ENCODE data around the gene CASP2.

The CASP2 gene

GRCh38 chr7:143295870-143296269 is 7.7 kb downstream of the CASP2 start:
- no peak for DNase-seq (ENCODE audit: low read depth in 2 of 2)

GRCh38 chr7:143296686-143297085 is 8.5 kb downstream of the CASP2 start:
- no peak for DNase-seq (ENCODE audit: low read depth in 2 of 2)

- no peak for DNase-seq (ENCODE audit: low read depth in 2 of 2)
Observed at GRCh38 chr7:143299346-143299745, 11.2 kb downstream of the CASP2 start.

GRCh38 chr7:143299840-143300239 is 11.7 kb downstream of the CASP2 start:
- DNase-seq (ENCODE audit: low read depth in 2 of 2), result peak; percentile 20 to 43

- DNase-seq (ENCODE audit: low read depth in 2 of 2), result no peak
Observed at GRCh38 chr7:143300959-143301935, 13.1 kb downstream of the CASP2 start.

- no peak for DNase-seq (ENCODE audit: low read depth in 2 of 2)
Observed at GRCh38 chr7:143303733-143304132, 15.6 kb downstream of the CASP2 start.

- DNase-seq (ENCODE audit: low read depth in 2 of 2), result no peak
Observed at GRCh38 chr7:143304938-143305337, 16.8 kb downstream of the CASP2 start.

GRCh38 chr7:143305423-143306070 is 17.4 kb downstream of the CASP2 start:
- DNase-seq (ENCODE audit: low read depth in 2 of 2), result peak; percentile 37 to 67

GRCh38 chr7:143308632-143309031 is 20.5 kb downstream of the CASP2 start:
- no peak for DNase-seq (ENCODE audit: low read depth in 2 of 2)

- DNase-seq (ENCODE audit: low read depth in 2 of 2), result no peak
Observed at GRCh38 chr7:143314127-143314526, 26.0 kb downstream of the CASP2 start.

- no peak for DNase-seq (ENCODE audit: low read depth in 2 of 2)
Observed at GRCh38 chr7:143315776-143316175, 27.6 kb downstream of the CASP2 start, which contains the start of gene CLCN1. Gene CLCN1 (plus strand): TSS chr7:143316111. CDS start chr7:143316213, 102 bp downstream.

- no peak for DNase-seq (ENCODE audit: low read depth in 2 of 2)
Observed at GRCh38 chr7:143316492-143316891, 28.3 kb downstream of the CASP2 start.

- DNase-seq (ENCODE audit: low read depth in 2 of 2), result no peak
Observed at GRCh38 chr7:143318661-143319060, 30.5 kb downstream of the CASP2 start.

- DNase-seq (ENCODE audit: low read depth in 2 of 2), result no peak
Observed at GRCh38 chr7:143320620-143321019, 32.5 kb downstream of the CASP2 start.

GRCh38 chr7:143321242-143321641 is 33.1 kb downstream of the CASP2 start:
- no peak for DNase-seq (ENCODE audit: low read depth in 2 of 2)

- DNase-seq (ENCODE audit: low read depth in 2 of 2), result no peak
Observed at GRCh38 chr7:143321734-143322133, 33.6 kb downstream of the CASP2 start.

- DNase-seq (ENCODE audit: low read depth in 2 of 2), result no peak
Observed at GRCh38 chr7:143322760-143323633, 34.8 kb downstream of the CASP2 start.

- DNase-seq (ENCODE audit: low read depth in 2 of 2), result no peak
Observed at GRCh38 chr7:143323653-143324052, 35.5 kb downstream of the CASP2 start.

GRCh38 chr7:143325240-143325639 is 37.1 kb downstream of the CASP2 start:
- DNase-seq (ENCODE audit: low read depth in 2 of 2), result no peak

GRCh38 chr7:143327903-143328302 is 39.8 kb downstream of the CASP2 start:
- no peak for DNase-seq (ENCODE audit: low read depth in 2 of 2)

GRCh38 chr7:143329471-143330170 is 41.5 kb downstream of the CASP2 start:
- no peak for DNase-seq (ENCODE audit: low read depth in 2 of 2)
